Measurements from ENCODE around the gene GTF2IRD1.

GRCh38 chr7:74501298-74501697 is 47.6 kb downstream of the GTF2IRD1 start:
- TF ChIP-seq CTCF (conservative IDR thresholded peaks at IDR 0.05 in 1 of 2, IDR thresholded peaks at IDR 0.05 in 1 of 2; ENCODE audit: extremely low read depth in 1 of 2, insufficient read depth in 1 of 2, low read depth in 1 of 2, low read length in 2 of 2) (no peak), EZH2 (IDR thresholded peaks at IDR 0.05; ENCODE audit: borderline replicate concordance, low read length) (no peak)

Measured in mammary epithelial cell (primary cell).